ENCODE measurements around the gene AMACR. TPM values are rescaled to one million over a fixed set of nuclear protein-coding genes. Genes with fewer than 3 reads are reported as not detected.

The AMACR gene
- total and polyA plus RNA-seq, 9 of the 15 experiments (the other 6 are each of a cell fraction or from before 2014, with no cell fraction given), result 0.72 to 4.6 (median 4.0) TPM

DNA sequence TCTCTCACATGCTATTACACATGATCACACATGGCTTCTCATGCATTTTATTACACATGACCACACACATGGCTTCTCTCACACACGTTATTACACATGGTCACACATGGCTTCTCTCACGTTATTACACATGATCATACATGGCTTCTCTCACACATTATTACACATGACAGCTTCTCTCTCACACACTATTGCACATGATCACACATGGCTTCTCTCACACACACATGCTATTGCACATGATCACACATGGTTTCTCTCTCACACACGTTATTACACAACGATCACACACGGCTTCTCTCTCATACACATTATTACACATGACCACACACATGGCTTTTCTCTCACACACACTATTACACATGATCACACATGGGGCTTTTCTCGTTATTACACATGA is 22.4 kb downstream of the AMACR start:
- no peak for TF ChIP-seq ZNF274 (IDR thresholded peaks at IDR 0.05; ENCODE audit: borderline replicate concordance, low read depth, low read length)
- peak in 1 of 2 experiments; percentile 6; a peak in 1 of 4 replicates for TF ChIP-seq TRIM24 (IDR thresholded peaks at IDR 0.05)
- TF ChIP-seq CEBPB (tag; IDR thresholded peaks at IDR 0.05), result peak; percentile 65
- no peak for TF ChIP-seq CEBPG (CRISPR knock-in tag; IDR thresholded peaks at IDR 0.05)
- 0 out of 4 replicates have a peak, but pooled peaks of 1 of the 2 experiments have one; percentile 14 for TF ChIP-seq CEBPG (tag; conservative IDR thresholded peaks at IDR 0.05 in 1 of 2, IDR thresholded peaks at IDR 0.05 in 1 of 2)
- TF ChIP-seq, protein P1, sequence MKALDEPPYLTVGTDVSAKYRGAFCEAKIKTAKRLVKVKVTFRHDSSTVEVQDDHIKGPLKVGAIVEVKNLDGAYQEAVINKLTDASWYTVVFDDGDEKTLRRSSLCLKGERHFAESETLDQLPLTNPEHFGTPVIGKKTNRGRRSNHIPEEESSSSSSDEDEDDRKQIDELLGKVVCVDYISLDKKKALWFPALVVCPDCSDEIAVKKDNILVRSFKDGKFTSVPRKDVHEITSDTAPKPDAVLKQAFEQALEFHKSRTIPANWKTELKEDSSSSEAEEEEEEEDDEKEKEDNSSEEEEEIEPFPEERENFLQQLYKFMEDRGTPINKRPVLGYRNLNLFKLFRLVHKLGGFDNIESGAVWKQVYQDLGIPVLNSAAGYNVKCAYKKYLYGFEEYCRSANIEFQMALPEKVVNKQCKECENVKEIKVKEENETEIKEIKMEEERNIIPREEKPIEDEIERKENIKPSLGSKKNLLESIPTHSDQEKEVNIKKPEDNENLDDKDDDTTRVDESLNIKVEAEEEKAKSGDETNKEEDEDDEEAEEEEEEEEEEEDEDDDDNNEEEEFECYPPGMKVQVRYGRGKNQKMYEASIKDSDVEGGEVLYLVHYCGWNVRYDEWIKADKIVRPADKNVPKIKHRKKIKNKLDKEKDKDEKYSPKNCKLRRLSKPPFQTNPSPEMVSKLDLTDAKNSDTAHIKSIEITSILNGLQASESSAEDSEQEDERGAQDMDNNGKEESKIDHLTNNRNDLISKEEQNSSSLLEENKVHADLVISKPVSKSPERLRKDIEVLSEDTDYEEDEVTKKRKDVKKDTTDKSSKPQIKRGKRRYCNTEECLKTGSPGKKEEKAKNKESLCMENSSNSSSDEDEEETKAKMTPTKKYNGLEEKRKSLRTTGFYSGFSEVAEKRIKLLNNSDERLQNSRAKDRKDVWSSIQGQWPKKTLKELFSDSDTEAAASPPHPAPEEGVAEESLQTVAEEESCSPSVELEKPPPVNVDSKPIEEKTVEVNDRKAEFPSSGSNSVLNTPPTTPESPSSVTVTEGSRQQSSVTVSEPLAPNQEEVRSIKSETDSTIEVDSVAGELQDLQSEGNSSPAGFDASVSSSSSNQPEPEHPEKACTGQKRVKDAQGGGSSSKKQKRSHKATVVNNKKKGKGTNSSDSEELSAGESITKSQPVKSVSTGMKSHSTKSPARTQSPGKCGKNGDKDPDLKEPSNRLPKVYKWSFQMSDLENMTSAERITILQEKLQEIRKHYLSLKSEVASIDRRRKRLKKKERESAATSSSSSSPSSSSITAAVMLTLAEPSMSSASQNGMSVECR (CRISPR knock-in tag; IDR thresholded peaks at IDR 0.05), result no peak
- no peaks in the 10 kb centered on the region for H4K20me1 ChIP-seq (replicated peaks; ENCODE audit: control insufficient read depth, insufficient read depth, low read length)
- H3K4me2 ChIP-seq (ENCODE audit: insufficient read depth, low read length), result peak overlapping the region; percentile 60; the same call in 1 of the 2 replicates
- DNase-seq (ENCODE audit: extremely low read depth in 1 of 4, low spot score in 3 of 4) (no peak), ATAC-seq (no peak), FAIRE-seq (no peak)
- ChIA-PET POLR2A (no interaction called here), CTCF (ENCODE audit: low intra/inter-chr PET ratio) (no interaction called here)
- peaks cover 9 to 11% of the 10 kb centered on the region in 2 experiments; a peak in 4 of 5 replicates for H3K27me3 ChIP-seq (ENCODE audit: control insufficient read depth in 2 of 2, insufficient read depth in 2 of 2, low read length in 2 of 2)
- no peak overlapping the region; the same call in 1 of the 2 replicates for H2AFZ ChIP-seq (ENCODE audit: low read depth, low read length)
- WGBS (ENCODE audit: insufficient coverage, low coverage, missing lambda C conversion rate), result 11% methylated on average over 6 of the region's 6 CpGs
- H3K36me3 ChIP-seq (ENCODE audit: control insufficient read depth, insufficient read depth, low read length), result no peaks in the 10 kb centered on the region
- no peak overlapping the region for H3K4me3 ChIP-seq
- no TSS peak for BruUV-seq (replicated peaks)
- H3K9ac ChIP-seq (ENCODE audit: insufficient read depth in 1 of 2, low read depth in 2 of 2, low read length in 2 of 2), result no peak overlapping the region
- in situ Hi-C loops (cut with MboI) (no loop called here), intact Hi-C loops (cut with micrococcal nuclease) (no loop called here)
- peaks cover 6 to 14% of the 10 kb centered on the region in 2 experiments; a peak in 4 of 5 replicates for H3K4me1 ChIP-seq (replicated peaks in 1 of 2; ENCODE audit: control insufficient read depth in 2 of 2, insufficient read depth in 2 of 2, low read length in 2 of 2)
- no peak overlapping the region for H3K27ac ChIP-seq (ENCODE audit: extremely low read depth, low read depth, low read length)
- H3K9me3 ChIP-seq (replicated peaks; ENCODE audit: control insufficient read depth, insufficient read depth, low read depth, low read length), result peaks cover 5% of the 10 kb centered on the region; the same call in 1 of the 2 replicates
- no peaks in the 10 kb centered on the region for H3K9me1 ChIP-seq (ENCODE audit: control insufficient read depth, insufficient read depth, low read length)
- H3K79me2 ChIP-seq (ENCODE audit: control insufficient read depth, insufficient read depth, low read length), result no peaks in the 10 kb centered on the region

All from K562 (cell line).